AG04449 (cell line): Measurements from ENCODE around the gene DBH.

ENCODE experiments used
- CTCF ChIA-PET: fragments of 350-600 bp; formaldehyde crosslinking; extraction: SDS; loops from one replicate; lab custom pipeline; 2021; ENCODE audit warnings: antibody characterized with exemption; lab: Yijun Ruan, JAX
- POLR2A ChIA-PET: fragments of 400-600, 350-600 bp; formaldehyde crosslinking; extraction: SDS; loops from one replicate; lab custom pipeline; 2020; ENCODE audit warnings: antibody characterized with exemption, inconsistent platforms; lab: Yijun Ruan, JAX
- DNase-seq: peaks from one replicate; pipeline ENCODE4 v3.0.0-alpha.2; 2010; ENCODE audit warnings: low read depth, low spot score
- H3K4me3 ChIP-seq: 2 replicates; pipeline ENCODE4 v1.5.1; 2011; ENCODE audit warnings: low read depth, mild to moderate bottlenecking, control low read depth, low read length
- CTCF ChIP-seq: IDR thresholded peaks from one replicate; pipeline ENCODE4 v1.5.1; 2011; ENCODE audit warnings: mild to moderate bottlenecking, moderate library complexity, low read length, control low read depth, inconsistent platforms; ENCODE audit not compliant: insufficient read depth; ENCODE audit errors: missing control alignments

The DBH gene

GRCh38 chr9:133691191-133691590 lies 55.0 kb downstream of the DBH start:
- CTCF ChIA-PET: no interaction called here
- POLR2A ChIA-PET: no interaction called here

GRCh38 chr9:133691626-133692363 lies 55.6 kb downstream of the DBH start:
- ChIA-PET CTCF (no interaction called here), POLR2A (interaction anchor here (0.7 kb wide), 1 partner anchor 256 kb away, joined by 3 read pairs; no protein-coding TSS in a partner anchor)
- H3K4me3 ChIP-seq: no peak overlapping the region
- TF ChIP-seq CTCF: no peak
- DNase-seq: no peak

More at GRCh38 chr9:133691191-133691590, 55.0 kb downstream of the DBH start:
- no peak for DNase-seq
- no peak overlapping the region for H3K4me3 ChIP-seq
- no peak for TF ChIP-seq CTCF

- ChIA-PET CTCF (no interaction called here), POLR2A (interaction anchor here (0.7 kb wide), 1 partner anchor 255 kb away, joined by 3 read pairs; no protein-coding TSS in a partner anchor)
- no peak for DNase-seq
- H3K4me3 ChIP-seq: no peak overlapping the region
- TF ChIP-seq CTCF: no peak
Observed at GRCh38 chr9:133692364-133692985, 56.3 kb downstream of the DBH start.

- POLR2A ChIA-PET: no interaction called here
- CTCF ChIA-PET: no interaction called here
- no peak for DNase-seq
- TF ChIP-seq CTCF: no peak
- no peak overlapping the region for H3K4me3 ChIP-seq
Observed at GRCh38 chr9:133693116-133693515, 57.0 kb downstream of the DBH start.

- TF ChIP-seq CTCF: no peak
- POLR2A ChIA-PET: no interaction called here
- CTCF ChIA-PET: no interaction called here
- DNase-seq: no peak
- no peak overlapping the region for H3K4me3 ChIP-seq
Observed at GRCh38 chr9:133693703-133694529, 57.8 kb downstream of the DBH start.

- ChIA-PET POLR2A (no interaction called here), CTCF (no interaction called here)
- no peak for TF ChIP-seq CTCF
- no peak for DNase-seq
- no peak overlapping the region for H3K4me3 ChIP-seq
Observed at GRCh38 chr9:133694686-133695085, 58.5 kb downstream of the DBH start.
